Adrenal gland (tissue), 12 donors: ENCODE results near the gene ZNF274. TPM values are rescaled to one million over a fixed set of nuclear protein-coding genes. Genes with fewer than 3 reads are reported as not detected.

Experiments
- DNase-seq, 7 donors: peaks; one replicate each; pipeline ENCODE4 v3.0.0-alpha.2; 2019 to 2020
- H3K27ac ChIP-seq, 5 donors: fragments of 200-600 bp; sonication (generic) in 4 of 5; 1 replicate in 3 of 5; 2 replicates in 2 of 5; pipeline versions ENCODE4 v1.5.1 to v1.8.0; 2016 to 2020; ENCODE audit warnings: mild to moderate bottlenecking in 1 of 5
- H3K27me3 ChIP-seq: fragments of 200-600 bp; 2 replicates; pipeline ENCODE4 v1.8.0; 2021
- H3K36me3 ChIP-seq, 2 donors: fragments of 200-600 bp; replicated peaks in 1 of 2; 1 replicate in 1 of 2; 2 replicates in 1 of 2; pipeline versions ENCODE4 v1.5.1 to v1.8.0; 2018 to 2022
- H3K4me1 ChIP-seq, 2 donors: fragments of 200-600 bp; replicated peaks in 1 of 2; 1 replicate in 1 of 2; 2 replicates in 1 of 2; pipeline versions ENCODE4 v1.5.1 to v1.8.0; 2018 to 2021
- H3K4me3 ChIP-seq, 4 donors: fragments of 200-600 bp; sonication (generic) in 3 of 4; one replicate each; pipeline ENCODE4 v1.5.1; 2016 to 2018
- H3K9me3 ChIP-seq, 3 donors: fragments of 200-600 bp; sonication (generic) in 1 of 3; replicated peaks in 1 of 3; 1 replicate in 2 of 3; 2 replicates in 1 of 3; pipeline versions ENCODE4 v1.5.1 to v1.8.0; 2016 to 2021
- CTCF ChIP-seq, 6 experiments: fragments of 450-650 bp in 4 of 6; fragments of 200-600 bp in 2 of 6; sonication (generic) in 1 of 6; IDR thresholded peaks; 1 replicate in 5 of 6; 2 replicates in 1 of 6; pipeline versions ENCODE4 v1.5.1 to v1.8.0; 2016 to 2021; ENCODE audit warnings: antibody characterized with exemption in 6 of 6, mild to moderate bottlenecking in 2 of 6, moderate library complexity in 1 of 6
- POLR2A ChIP-seq, 2 donors: fragments of 450-650 bp; IDR thresholded peaks; one replicate each; pipeline ENCODE4 v1.6.1; 2017; ENCODE audit warnings: antibody characterized with exemption in 2 of 2, mild to moderate bottlenecking in 2 of 2, moderate library complexity in 1 of 2
- WGBS, 4 donors: extraction: QIAGEN DNeasy Blood & Tissue Kit in 2 of 4; methylation state at CpG; one replicate each; pipeline versions ENCODE4 v1.1.5 to v1.1.7; 2013 to 2017; 5-methylcytosine and 5-hydroxymethylcytosine counted together
- intact Hi-C, 2 donors: fragments of 100-400 bp; cut with DNase I; formaldehyde crosslinking; loops; one replicate each; pipeline versions ENCODE4 v1.14.1 to v1.15.0; 2022 to 2023
- polyA plus RNA-seq, 3 donors: library from polyadenylated mRNA; stranded (reverse); fragments of 200-250 nt in 2 of 3; fragments of 350-450 nt in 1 of 3; fragmentation: Illumina TruSeq in 1 of 3; extraction: RNeasy Lipid Tissue Mini Kit (QIAGEN cat#74804) in 1 of 3; gene quantifications; one replicate each; pipeline ENCODE4 v1.2.3, GENCODE V29; 2013 to 2014
- total RNA-seq, 9 donors: library from RNA; depleted of rRNA in 4 of 9; stranded (reverse); fragments of >200 nt in 4 of 9; fragments of 120-200 nt in 1 of 9; fragmentation: NEBNext Ultra II Directional in 1 of 9; extraction: Animal tissue kit (Norgen Biotek cat#: 25700) in 1 of 9; gene quantifications; one replicate each; pipeline versions ENCODE4 v1.1.0 to v1.2.4, GENCODE V29; 2013 to 2023
- donor health status: healthy with polysubstance abuse.
- donor health status: Bipolar disorder and iron deficiency.
- donor health status: DM: yes; HTN: yes; CAD: no.
- donor health status: DM: no; HTN: no; CAD: no.
- donor health status: DM: no; HTN: no; CAD: no.
- donor health status: DM: yes; HTN: yes; CAD: no.

Gene ZNF274
- total and polyA plus RNA-seq, 12 donors = 12.4 to 34.5 (median 21.9) TPM

- H3K36me3 ChIP-seq = peaks cover 0 to 22% of the 10 kb centered on the region in 2 donors
- H3K4me1 ChIP-seq = peaks cover 12 to 14% of the 10 kb centered on the region in 2 donors
- TF ChIP-seq POLR2A (IDR thresholded peaks at IDR 0.05) = no peak
- no peak for TF ChIP-seq CTCF (IDR thresholded peaks at IDR 0.05)
- intact Hi-C loops = no loop called here
- peak in 1 of 7 donors; percentile 46 for DNase-seq
- no peaks in the 10 kb centered on the region for H3K27me3 ChIP-seq
- H3K4me3 ChIP-seq = peak overlapping the region; percentile 28 to 77 (median 52)
- peaks cover 0 to 16% (median 0%) of the 10 kb centered on the region in 3 donors for H3K9me3 ChIP-seq
- WGBS, 4 donors = 7 to 16% (median 11%) methylated on average over 12 to 23 of the region's 23 CpGs
- H3K27ac ChIP-seq = peak overlapping the region; percentile 46 to 82 (median 75)
Observed at GRCh38 chr19:58227964-58228584, 45.2 kb downstream of the ZNF274 start.

- Histone ChIP-seq H3K27me3 (no peaks in the 10 kb centered on the region), H3K9me3 (peaks cover 0 to 16% (median 0%) of the 10 kb centered on the region in 3 donors), H3K4me3 (peak within 1 kb of the TSS; percentile 29 to 77 (median 60)), H3K4me1 (peaks cover 12 to 14% of the 10 kb centered on the region in 2 donors), H3K27ac (peak within 1 kb of the TSS; percentile 46 to 82 (median 75)), H3K36me3 (peaks cover 0 to 24% of the 10 kb centered on the region in 2 donors)
- WGBS, 4 donors = 0 to 2% (median 1%) methylated on average over 9 to 62 of the region's 62 CpGs
- peak; percentile 69 to 86 (median 82) for DNase-seq
- peak; percentile 35 to 53 for TF ChIP-seq POLR2A (IDR thresholded peaks at IDR 0.05)
- peak in 3 of 6 experiments; percentile 11 to 38 (median 23) for TF ChIP-seq CTCF (IDR thresholded peaks at IDR 0.05)
- intact Hi-C loops = no loop called here
Observed at GRCh38 chr19:58228585-58229254, 45.9 kb downstream of the ZNF274 start, which contains the start of gene ZNF544. Gene ZNF544, plus strand, starts transcription at chr19:58228914. Its CDS starts 15,110 bp downstream, at chr19:58244024.

- DNase-seq = peak in 3 of 7 donors; percentile 22 to 27 (median 24)
- Histone ChIP-seq H3K36me3 (peaks cover 0 to 24% of the 10 kb centered on the region in 2 donors), H3K27me3 (no peaks in the 10 kb centered on the region), H3K4me1 (peaks cover 12 to 14% of the 10 kb centered on the region in 2 donors), H3K9me3 (peaks cover 0 to 14% (median 0%) of the 10 kb centered on the region in 3 donors), H3K4me3 (peak overlapping the region in 2 of 4 donors; percentile 75 to 77), H3K27ac (peak overlapping the region in 4 of 5 donors; percentile 73 to 82 (median 76))
- TF ChIP-seq CTCF (IDR thresholded peaks at IDR 0.05) = no peak
- no peak for TF ChIP-seq POLR2A (IDR thresholded peaks at IDR 0.05)
- intact Hi-C loops = no loop called here
- 11 to 46% (median 18%) methylated on average over 1 to 13 of the region's 13 CpGs for WGBS, 4 donors
Observed at GRCh38 chr19:58229255-58229639, 46.4 kb downstream of the ZNF274 start.

- TF ChIP-seq CTCF (IDR thresholded peaks at IDR 0.05) (no peak), POLR2A (IDR thresholded peaks at IDR 0.05) (no peak)
- intact Hi-C loops = loop anchor here in 1 of 2 donors (5.0 kb wide), 1 partner anchor 35 kb away; no protein-coding TSS in a partner anchor
- Histone ChIP-seq H3K27ac (no peak overlapping the region), H3K27me3 (no peaks in the 10 kb centered on the region), H3K36me3 (peaks cover 0 to 17% of the 10 kb centered on the region in 2 donors), H3K4me3 (no peak overlapping the region), H3K9me3 (peaks cover 0 to 27% (median 0%) of the 10 kb centered on the region in 3 donors), H3K4me1 (no peaks in the 10 kb centered on the region)
- no peak for DNase-seq
- WGBS, 4 donors = 97 to 100% (median 98%) methylated on average over 7 to 10 of the region's 10 CpGs
Observed at GRCh38 chr19:58237324-58237723, 54.5 kb downstream of the ZNF274 start.
